Activated CD4-positive, alpha-beta T cell treated with anti-CD3 and anti-CD28 coated beads for 1 hour (primary cell): ENCODE results near the gene CSF3.
A peak's percentile ranks its signal among the peaks of the same experiment; 100 is the strongest.

Experiments
- DNase-seq: peaks from one replicate; pipeline ENCODE4 v3.0.0-alpha.2; 2020

Gene CSF3

GRCh38 chr17:40025559-40025958 is 10.3 kb downstream of the CSF3 start:
- no peak for DNase-seq

- DNase-seq: peak; percentile 27
Observed at GRCh38 chr17:40025991-40026815, 11.0 kb downstream of the CSF3 start.

GRCh38 chr17:40026816-40027613 is 11.8 kb downstream of the CSF3 start:
- peak; percentile 62 for DNase-seq

- DNase-seq: no peak
Observed at GRCh38 chr17:40027614-40028012, 12.4 kb downstream of the CSF3 start.

GRCh38 chr17:40028595-40028994 is 13.4 kb downstream of the CSF3 start:
- DNase-seq: no peak

- no peak for DNase-seq
Observed at GRCh38 chr17:40031706-40032105, 16.5 kb downstream of the CSF3 start.

GRCh38 chr17:40032322-40033320 is 17.4 kb downstream of the CSF3 start:
- no peak for DNase-seq

GRCh38 chr17:40033339-40033738 is 18.1 kb downstream of the CSF3 start:
- DNase-seq: no peak

- DNase-seq: no peak
Observed at GRCh38 chr17:40034426-40035161, 19.4 kb downstream of the CSF3 start.

- DNase-seq: no peak
Observed at GRCh38 chr17:40035162-40035559, 19.9 kb downstream of the CSF3 start.

GRCh38 chr17:40038882-40039513 is 23.8 kb downstream of the CSF3 start:
- DNase-seq: no peak

- DNase-seq: no peak
Observed at GRCh38 chr17:40041196-40041595, 26.0 kb downstream of the CSF3 start.

GRCh38 chr17:40056379-40057015 is 41.3 kb downstream of the CSF3 start:
- DNase-seq: no peak

GRCh38 chr17:40058186-40058784 is 43.0 kb downstream of the CSF3 start:
- DNase-seq: no peak

GRCh38 chr17:40058865-40059264 is 43.6 kb downstream of the CSF3 start:
- no peak for DNase-seq

GRCh38 chr17:40059729-40060475 is 44.7 kb downstream of the CSF3 start:
- DNase-seq: no peak

- DNase-seq: no peak
Observed at GRCh38 chr17:40060887-40061608, 45.8 kb downstream of the CSF3 start.

- DNase-seq: no peak
Observed at GRCh38 chr17:40061609-40062038, 46.4 kb downstream of the CSF3 start.
